Transverse colon (tissue), 3 donors: ENCODE results near the gene KCNT2.

ENCODE experiments used
- CTCF ChIP-seq, 5 experiments: fragments of 200-600 bp in 3 of 5; fragments of 450-650 bp in 2 of 5; sonication (generic) in 3 of 5; IDR thresholded peaks; 1 replicate in 2 of 5; 2 replicates in 3 of 5; pipeline ENCODE4 v1.5.1; 2016 to 2017; ENCODE audit warnings: antibody characterized with exemption in 5 of 5, inconsistent platforms in 3 of 5, mild to moderate bottlenecking in 2 of 5, moderate library complexity in 1 of 5
- EP300 ChIP-seq: sonication (generic); formaldehyde crosslinking; IDR thresholded peaks from one replicate; pipeline ENCODE4 v1.6.1; 2017; ENCODE audit warnings: antibody characterized with exemption, low read depth

- TF ChIP-seq CTCF (IDR thresholded peaks at IDR 0.05) (no peak), EP300 (no peak)
Observed at GRCh38 chr1:196655071-196655470, 46.8 kb upstream of the KCNT2 start.
